Stimulated activated naive CD4-positive, alpha-beta T cell treated with Interleukin-2 at 50 U/mL for 16 hours (primary cell): ENCODE measurements around the gene SZRD1.
A peak's percentile ranks its signal among the peaks of the same experiment; 100 is the strongest.
"Not testable (repeated sequence)": the region's sequence is repeated elsewhere in the genome, so short reads cannot be mapped to it uniquely, and the experiment has no call there.

Experiments
- DNase-seq: peaks from one replicate; lab custom pipeline; 2025; lab: John Stamatoyannopoulos, UW

The SZRD1 gene

DNA sequence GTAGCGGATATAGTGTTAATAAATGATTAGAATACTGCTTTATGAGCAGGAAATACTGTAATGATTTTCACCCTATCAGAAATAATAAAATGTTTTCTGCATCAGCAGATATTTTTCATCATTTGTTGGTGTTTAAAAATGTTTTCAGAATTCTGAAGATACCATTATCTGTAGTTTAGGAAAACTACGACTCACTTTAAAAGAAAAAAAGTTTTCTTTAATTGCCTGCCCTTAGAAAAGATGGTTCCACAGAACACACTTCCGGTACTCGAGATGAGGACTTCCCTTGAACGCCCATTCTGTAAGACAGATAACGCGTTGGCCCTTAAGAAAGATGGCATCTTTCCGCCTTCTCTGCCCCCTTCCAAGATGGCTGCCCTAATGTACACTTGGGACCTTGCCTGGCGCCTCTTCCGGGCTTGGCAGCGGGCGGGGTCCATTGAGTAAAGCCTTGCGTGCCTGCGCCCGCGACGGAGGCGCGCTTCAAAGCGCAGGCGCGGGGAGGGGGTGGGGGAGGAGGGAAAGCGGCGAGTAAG, at the start of gene SZRD1:
TSS of gene SZRD1 (plus strand) at position 521 of the 536 bp plus-strand sequence. CDS start 16 bp downstream, outside the sequence.
- DNase-seq, result peak; percentile 96

- no peak for DNase-seq
These were observed 48.5 kb upstream of the SZRD1 start for GRCh38 chr1:16318555-16318954.

- no peak for DNase-seq
These were observed 45.7 kb upstream of the SZRD1 start for GRCh38 chr1:16321176-16321867.

GRCh38 chr1:16324456-16324890, 42.6 kb upstream of the SZRD1 start:
- DNase-seq, result no peak

DNA sequence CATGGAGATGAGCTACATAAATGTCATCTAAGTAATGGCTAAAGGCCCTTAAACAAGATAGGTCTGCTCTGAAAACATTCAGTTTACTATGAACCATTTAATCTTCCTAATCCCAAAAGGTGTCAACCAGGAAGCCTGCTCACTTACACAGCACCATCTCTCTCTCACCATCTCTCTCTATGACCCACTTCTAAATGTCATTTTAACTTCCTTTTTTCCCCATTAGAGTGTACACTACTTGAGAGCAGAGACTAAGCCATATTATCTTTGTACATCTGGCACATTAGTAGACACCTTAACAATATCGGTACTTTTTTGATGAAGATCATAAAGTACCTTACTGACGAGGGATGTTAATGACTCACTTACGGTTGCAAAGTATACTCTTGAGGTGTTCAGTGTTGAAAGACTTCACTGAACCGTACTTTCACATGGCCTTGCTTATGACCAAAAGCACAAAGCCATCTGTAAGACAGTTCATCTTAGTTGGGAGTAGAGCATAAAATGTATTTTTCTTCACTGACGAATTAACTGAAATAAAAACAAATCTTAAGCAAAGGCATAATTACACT, 40.1 kb upstream of the SZRD1 start:
- DNase-seq, result no peak

GRCh38 chr1:16334655-16335340, 32.2 kb upstream of the SZRD1 start:
- no peak for DNase-seq

DNA sequence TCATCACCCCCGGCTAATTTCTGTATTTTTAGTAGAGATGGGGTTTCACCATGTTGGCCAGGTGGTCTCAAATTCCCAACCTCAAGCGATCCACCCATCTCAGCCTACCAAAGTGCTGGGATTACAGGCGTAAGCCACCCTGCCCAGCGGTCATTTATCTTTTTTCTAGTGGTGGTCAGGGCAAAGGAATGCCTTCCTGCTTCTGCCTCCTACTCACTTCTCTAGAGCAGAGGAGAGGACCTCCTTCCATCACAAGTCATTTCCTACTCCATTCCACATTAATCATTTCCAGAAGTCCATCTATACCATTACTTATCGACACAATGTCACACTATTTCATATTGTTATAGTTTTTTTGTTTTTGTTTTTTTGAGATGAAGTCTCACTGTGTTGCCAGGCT, 28.1 kb upstream of the SZRD1 start:
- DNase-seq, result no peak

DNA sequence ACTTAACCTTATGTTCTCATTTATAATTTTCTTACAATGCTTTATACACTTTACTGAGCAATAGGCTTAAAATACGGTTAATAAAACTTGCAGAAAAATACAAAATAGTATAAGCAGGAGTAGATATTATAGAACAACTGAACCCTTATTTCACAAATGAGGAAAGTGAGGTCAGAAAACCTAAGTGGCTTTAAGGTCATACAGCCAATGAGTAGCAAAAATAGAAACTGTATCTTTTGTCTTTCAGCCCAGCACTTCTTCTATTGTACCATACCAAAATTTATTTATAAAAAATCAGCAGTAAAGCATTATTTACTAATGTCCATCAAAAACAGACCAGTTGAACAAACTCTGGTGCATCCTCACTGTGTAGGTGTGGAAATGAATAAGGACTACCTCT, 26.4 kb upstream of the SZRD1 start:
- DNase-seq, result no peak

- DNase-seq, result no peak
These were observed 24.5 kb upstream of the SZRD1 start for GRCh38 chr1:16342331-16343062.

- not testable (repeated sequence) for DNase-seq
These were observed 23.8 kb upstream of the SZRD1 start for GRCh38 chr1:16343276-16343675.

GRCh38 chr1:16348414-16349182, 18.4 kb upstream of the SZRD1 start:
- no peak for DNase-seq

DNA sequence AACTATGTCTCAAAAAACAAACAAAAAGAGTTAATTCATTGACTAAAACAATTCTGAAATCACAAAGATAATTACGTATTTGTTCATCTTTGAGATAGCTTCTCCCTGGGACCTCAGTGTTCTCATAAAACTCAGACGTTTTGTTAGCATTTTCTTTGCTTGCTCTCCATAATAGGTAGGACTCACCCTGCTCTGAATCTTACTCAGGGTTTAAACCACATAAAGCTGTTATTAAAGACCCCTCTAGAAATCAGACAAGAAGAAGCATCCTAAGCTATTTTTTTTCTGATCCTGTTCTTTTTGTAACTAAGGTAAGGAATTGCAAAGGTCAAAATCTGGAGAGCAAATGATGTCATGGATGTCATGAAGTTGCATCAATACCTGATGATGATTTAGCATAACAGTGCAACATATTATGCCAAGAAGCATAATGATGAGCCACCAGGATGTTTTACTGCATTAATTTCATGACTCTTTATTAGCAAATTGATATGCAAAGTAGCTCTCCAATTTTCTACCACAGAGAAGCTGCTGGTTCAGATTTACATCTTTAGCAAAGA, 17.1 kb upstream of the SZRD1 start:
- no peak for DNase-seq

GRCh38 chr1:16351456-16351993, 15.5 kb upstream of the SZRD1 start:
- no peak for DNase-seq

GRCh38 chr1:16351994-16352841, 14.8 kb upstream of the SZRD1 start, which contains the start of gene FBXO42:
Gene FBXO42 (minus strand): TSS chr1:16352480. CDS start chr1:16315418, 37,062 bp downstream.
- peak; percentile 86 for DNase-seq

GRCh38 chr1:16352842-16353535, 14.1 kb upstream of the SZRD1 start:
- no peak for DNase-seq

DNA sequence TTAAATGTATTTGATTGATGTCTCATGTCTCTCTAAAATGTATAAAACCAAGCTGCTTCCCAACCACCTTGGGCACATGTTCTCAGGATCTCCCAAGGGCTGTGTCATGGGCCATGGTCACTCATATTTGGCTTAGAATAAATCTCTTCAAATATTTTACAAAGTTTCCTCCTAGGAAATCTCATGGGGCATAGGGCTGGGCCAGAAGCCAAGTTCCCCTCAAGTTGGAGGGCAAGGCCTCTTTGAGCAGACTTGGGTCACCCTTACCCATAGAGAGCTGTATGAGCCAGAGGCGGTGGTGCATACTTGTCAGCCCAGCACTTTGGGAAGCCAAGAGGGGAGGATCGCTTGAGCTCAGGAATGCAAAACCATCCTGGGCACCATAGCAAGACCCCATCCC, 12.4 kb upstream of the SZRD1 start:
- no peak for DNase-seq

DNA sequence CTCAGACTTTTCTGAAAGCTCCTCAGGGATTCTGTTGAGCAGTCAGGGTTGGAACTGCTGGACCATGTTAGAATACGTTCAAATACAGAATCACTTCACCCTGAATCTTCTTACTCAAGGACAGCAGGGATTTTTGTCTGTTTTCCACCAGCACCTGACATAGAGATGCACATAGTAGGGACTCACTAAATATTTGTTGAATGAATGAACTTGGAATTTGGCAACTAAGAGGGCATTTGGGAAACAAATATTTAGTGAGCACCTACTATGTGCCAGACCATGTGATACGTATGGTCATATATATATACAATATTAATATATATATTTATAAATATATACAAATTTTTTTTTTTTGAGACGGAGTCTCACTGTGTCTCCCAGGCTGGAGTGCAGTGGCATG, 10.2 kb upstream of the SZRD1 start:
- no peak for DNase-seq

DNA sequence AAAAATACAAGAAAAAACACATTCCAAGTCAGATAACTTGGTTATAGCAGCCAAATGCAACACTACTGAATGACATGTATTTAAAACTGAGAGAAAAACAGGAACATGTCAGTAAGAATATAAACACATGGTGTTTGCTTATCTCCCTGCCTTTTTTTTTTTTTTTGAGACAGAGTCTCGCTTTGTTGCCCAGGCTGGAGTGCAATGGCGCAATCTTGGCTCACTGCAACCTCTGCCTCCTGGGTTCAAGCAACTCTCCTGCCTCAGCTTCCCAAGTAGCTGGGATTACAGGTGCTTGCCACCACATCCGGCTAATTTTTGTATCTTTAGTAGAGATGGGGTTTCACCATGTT, 1.9 kb upstream of the SZRD1 start:
- DNase-seq, result not testable (repeated sequence)

DNA sequence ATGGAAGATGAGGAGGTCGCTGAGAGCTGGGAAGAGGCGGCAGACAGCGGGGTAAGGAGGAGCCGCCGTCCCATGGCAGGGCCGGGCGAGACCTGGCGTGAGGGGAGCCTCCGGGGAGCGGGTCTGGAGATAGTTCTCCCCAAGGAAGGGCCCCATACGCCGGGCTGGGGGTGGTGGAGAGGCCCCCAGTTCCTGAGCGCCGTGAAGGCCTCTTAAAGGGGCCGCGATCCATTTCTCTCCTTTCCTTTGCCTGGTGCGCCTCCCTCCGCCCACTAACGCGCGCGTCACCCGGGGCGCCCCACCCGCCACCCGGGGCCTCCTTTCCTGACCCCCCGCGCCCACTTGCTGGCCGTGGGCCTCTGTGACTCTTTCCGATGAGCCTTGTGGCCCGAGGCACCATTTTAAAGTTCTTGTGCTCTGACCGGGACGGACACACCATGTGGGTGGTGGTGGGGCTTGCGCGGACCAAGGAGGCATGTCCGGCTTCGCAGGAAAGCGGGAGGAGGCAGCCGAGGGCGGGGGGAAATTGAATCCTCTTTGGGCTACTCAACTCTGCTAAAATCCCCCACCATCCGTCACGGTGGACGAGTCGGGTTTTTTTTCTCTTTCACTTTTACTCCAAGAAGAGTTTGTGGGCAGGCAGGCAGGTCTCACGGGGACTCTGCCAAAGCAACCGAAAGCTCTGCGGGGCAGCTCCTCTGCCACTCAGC, 371 bp downstream of the SZRD1 start:
- DNase-seq, result peak; percentile 91
